GM11168 (cell line): Measurements from ENCODE around the gene SREBF1.

Experiments
- in situ Hi-C: fragments of 300-500 bp; cut with MboI; formaldehyde crosslinking; loops from one replicate; pipeline ENCODE4 v1.12.0; 2022; ENCODE audit warnings: low sequenced_read_pairs; ENCODE audit not compliant: unreplicated experiment

Gene SREBF1

DNA sequence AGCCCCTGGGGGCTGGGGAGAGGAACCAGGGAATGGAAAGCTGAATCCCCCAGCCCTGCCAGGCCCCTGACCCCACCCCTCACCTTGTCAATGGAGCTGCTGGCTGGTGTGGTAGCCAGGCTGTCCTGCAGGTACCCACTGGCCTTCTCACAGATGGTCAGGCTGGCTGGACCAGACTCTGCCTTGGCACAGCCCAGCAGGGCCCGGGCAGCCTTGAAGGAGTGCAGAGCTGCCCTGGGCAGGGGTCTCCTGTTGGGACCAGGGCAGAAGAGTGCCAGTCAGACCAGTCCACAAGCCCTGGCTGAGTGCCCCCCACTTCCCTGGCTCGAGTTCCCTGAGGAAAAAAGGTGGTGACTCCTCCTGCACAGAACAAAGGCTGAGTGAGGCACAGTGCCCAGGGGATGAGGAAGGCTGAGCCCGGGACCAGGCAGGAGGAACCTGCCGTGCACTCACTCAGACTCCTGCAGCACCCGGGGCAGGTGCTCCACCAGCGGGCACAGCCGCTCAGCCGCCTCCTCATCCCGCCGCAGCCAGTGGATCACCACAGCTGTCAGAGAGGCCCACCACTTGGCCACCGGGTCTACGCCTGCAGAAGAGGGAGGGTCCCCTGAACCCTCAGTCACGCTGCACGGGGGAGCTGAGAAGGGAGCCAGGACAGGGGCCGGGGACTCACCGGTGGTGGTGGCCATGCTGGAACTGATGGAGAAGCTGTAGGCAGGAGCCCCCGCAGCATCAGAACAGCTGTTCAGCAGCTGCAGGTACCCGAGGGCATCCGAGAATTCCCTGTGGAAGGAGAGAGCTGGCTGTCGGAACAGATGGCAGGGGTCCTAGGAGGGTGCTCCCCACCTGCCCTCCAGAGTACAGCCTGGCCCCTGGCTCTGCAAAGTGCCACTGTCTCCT lies 22.4 kb downstream of the SREBF1 start:
- in situ Hi-C loops = no loop called here

DNA sequence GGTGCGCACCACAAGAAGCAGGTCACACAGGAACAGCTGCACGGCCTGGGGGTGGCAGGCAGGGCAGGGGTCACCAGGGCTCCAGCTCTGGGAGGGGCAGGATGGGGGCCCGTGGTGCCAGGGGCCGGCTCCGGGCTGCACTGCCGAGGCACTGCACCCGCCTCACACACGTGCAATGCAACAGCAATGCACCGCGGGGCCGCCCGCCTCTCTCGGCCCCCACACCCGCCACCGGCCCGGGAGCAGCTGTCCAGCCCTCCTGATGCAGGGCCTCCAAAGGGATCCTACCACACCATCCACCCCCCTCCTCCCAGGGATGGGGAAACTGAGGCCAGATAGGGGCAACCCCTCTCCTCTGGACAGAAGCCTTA lies 23.1 kb downstream of the SREBF1 start:
- in situ Hi-C loops = no loop called here

- in situ Hi-C loops = no loop called here
These were observed 23.6 kb downstream of the SREBF1 start for GRCh38 chr17:17813055-17813724.

DNA sequence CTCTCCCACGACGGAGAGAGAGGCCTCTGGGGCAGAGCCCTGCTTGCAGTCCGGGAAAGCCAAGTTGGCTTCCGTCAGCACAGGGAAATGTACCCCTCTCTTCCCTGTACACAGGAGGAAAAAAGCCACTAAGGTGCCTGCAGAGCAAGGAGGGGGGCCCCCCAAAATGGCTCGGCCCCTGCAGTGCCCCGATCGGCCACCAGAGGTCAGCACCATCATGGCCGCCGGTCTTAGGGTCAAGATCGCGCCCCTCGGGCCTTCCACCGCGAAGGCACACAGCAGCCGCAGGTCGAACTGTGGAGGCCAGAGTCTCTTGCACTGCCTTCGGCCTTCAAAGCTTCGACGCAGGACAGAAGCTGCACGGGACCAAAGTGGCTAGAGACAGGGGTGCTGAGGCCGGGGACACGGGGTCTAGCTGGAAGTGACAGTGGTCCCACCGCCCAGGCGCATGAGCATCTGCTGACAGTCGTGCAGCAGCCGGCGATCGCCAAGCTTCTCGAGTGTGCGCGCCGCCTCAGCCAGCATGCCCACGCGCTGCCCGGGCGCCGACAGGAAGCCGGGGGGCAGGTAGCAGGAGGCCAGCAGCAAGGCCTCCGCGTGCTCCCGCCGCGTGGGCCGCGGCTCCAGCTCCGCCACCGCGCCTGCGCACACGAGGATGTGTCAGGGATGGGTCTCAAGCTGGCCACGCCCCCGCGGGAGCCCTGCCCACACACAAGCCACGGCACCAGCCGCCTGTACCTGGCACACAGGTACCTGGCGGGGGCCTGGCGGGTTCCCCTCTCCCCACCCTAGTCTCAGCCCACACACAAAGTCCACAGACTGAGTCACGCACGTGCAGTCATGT lies 24.4 kb downstream of the SREBF1 start:
- in situ Hi-C loops = no loop called here

GRCh38 chr17:17811381-17812210 lies 25.2 kb downstream of the SREBF1 start:
- in situ Hi-C loops = no loop called here

GRCh38 chr17:17810895-17811248 lies 25.9 kb downstream of the SREBF1 start:
- in situ Hi-C loops = no loop called here

DNA sequence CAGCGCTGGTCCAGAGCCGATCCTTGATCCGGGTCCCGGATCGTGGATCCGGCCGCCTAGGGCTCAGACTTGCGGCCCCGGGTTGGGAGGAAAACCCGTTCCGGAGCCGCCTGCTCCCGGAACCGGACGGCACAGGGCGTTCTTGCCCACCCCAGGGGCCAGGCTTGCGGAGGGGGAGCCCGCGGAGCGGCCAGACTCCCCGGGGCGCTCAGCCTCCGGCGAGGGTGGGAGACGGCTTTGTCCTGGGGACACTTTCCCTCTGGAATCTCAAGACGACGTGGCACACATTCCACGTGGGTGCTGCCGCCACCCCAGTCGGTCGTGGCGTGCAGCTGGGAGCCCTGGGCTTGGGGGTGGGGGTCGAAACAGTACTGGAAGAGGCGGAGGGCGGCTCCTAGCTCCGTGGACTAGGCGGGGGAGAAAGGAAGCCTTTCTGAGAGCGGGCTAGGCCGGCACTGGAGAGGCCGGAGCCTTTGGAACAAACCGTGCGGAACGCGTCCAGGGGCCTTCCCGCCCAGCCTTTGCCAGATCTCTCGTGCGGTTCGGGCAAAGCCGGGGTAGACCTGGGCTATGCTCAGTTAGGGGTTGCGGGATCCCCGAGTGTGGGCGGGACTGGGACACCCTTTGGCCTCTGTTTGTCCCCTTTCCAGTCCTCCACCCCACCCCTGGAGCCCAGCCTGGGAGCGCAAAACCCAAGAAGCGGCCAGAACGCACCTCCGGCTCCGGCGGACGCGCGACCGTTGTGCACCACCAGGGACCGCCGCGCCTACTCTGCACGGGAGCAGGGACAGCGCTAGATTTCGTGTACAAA lies 26.5 kb downstream of the SREBF1 start:
- in situ Hi-C loops = no loop called here

GRCh38 chr17:17809531-17810083 lies 27.2 kb downstream of the SREBF1 start:
- in situ Hi-C loops = loop anchor here (5.0 kb wide), 1 partner anchor 48 kb away; no protein-coding TSS in a partner anchor

DNA sequence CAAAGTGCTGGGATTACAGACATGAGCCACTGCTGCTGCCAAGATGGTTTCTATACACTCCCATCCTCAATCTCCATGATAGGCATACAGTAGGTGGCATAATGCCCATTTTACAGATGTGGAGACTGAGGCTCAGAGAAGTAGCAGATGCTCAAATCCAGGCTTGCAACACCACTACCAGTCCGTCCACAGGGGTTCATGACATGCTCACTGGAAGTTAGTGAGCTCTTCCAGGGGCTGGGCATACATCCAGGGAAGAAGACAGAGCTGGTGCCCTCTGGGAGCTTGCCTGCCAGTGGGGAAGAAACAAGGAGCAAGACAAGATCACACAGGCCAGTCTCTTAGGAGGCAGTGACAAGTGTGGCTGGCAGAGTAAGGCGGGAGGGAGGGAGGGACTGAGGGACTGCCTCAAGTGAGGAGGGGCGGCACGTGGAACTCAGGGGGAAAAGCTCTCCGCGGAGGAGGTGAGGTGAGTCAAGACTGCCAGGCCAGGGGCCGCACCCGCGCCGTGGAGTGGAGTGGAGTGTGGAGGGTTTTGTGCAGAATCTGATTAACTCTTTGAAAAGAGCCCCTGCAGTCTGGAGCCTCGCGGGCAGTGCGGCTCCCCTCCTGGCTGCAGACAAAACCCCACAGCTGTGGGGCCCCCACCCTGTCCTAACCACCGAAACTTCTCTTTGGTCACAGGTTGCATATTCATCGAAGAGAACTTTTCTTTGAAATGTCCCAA lies 27.9 kb downstream of the SREBF1 start:
- in situ Hi-C loops = loop anchor here (5.0 kb wide), 1 partner anchor 48 kb away; no protein-coding TSS in a partner anchor

DNA sequence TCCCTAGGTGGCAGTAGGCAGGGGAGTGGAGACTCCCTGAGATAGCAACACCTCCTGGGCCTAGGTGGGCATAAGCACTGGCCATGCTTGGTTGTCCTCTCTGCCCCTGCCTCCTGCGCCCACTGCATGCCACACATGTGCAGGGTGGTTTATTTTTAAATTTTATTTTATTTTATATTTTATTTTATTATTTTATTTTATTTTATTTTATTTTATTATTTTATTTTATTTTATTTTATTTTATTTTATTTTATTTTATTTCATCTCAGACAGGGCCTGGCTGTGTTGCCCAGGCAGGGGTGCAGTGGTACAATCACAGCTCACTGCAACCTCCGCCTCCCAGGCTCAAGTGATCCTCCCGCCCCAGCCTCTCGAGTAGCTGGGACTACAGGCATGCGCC lies 28.6 kb downstream of the SREBF1 start:
- in situ Hi-C loops = loop anchor here (5.0 kb wide), 1 partner anchor 49 kb away; no protein-coding TSS in a partner anchor

GRCh38 chr17:17807440-17807839 lies 29.3 kb downstream of the SREBF1 start:
- in situ Hi-C loops = loop anchor here (5.0 kb wide), 1 partner anchor 50 kb away; no protein-coding TSS in a partner anchor

DNA sequence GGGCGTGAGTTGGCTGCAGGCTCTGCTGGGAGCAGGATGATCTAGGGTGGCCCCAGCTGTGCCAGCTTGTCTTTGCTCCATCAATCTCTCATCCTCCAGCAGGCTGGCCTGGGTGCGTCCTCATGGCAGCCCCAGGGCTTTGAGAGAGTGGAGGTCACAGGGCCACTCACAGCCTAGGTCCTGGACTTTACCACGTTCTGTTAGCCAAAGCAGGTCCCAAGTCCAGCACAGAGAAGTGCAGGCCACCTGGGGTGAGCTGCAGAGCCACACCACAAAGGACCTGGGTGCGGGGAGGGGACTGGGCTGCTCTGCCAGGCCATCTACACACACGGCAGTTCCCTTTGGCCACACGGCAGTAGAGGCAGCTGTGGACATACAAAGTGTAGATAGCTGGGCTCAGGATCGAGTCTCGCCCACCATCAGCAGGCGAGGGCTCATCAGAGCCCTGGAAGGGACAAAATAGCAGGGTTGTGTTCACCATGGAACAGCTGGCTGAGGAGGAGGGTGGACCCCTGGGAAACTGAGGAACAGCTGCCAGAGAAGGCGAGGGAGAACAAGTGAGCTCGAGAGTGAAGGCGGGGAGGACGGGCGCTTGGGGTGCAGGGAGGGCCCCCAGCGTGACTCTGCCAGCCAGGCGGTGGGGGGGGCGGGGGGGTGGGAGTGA lies 30.0 kb downstream of the SREBF1 start:
- in situ Hi-C loops = loop anchor here (5.0 kb wide), 1 partner anchor 51 kb away; no protein-coding TSS in a partner anchor

DNA sequence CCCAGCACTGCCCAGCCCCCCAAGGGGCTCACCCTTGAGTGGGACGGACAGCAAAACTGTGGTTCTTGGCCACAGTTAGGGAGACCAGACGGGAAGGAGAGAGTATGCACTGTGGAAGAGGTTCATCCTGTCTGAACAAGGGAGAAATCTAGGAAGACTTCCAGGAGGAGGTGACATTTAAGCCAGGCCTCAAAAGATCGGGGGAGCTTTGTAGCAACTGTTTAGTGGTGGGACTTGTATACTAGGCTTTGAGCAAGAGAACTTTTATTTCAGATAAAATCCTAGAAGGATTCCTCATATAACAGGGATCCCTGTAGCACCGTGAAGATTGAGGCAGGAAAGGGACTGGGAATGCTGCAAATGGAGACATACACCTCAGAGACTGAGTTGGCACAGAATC lies 30.8 kb downstream of the SREBF1 start:
- in situ Hi-C loops = loop anchor here (5.0 kb wide), 1 partner anchor 51 kb away; no protein-coding TSS in a partner anchor

DNA sequence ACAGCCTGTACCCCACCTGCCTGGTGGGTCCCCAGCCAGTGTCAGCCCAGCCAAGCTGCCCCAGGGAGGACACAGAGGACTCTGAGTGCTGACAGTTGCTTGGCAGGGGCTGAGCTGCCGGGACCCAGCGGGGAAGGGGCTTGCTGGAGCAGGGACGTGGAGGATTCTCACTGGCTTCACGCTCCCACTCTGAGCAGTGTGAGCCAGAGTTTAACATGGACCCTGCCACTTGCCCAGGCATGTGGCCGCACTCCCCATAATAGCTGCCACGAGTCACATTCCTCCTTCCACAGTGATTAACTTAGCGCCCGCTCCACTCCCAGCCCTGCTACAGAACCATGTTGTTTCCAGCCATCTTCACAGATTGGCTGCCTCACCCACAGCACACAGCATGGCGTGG lies 31.2 kb downstream of the SREBF1 start:
- in situ Hi-C loops = loop anchor here (5.0 kb wide), 1 partner anchor 52 kb away; no protein-coding TSS in a partner anchor

GRCh38 chr17:17804007-17804406 lies 32.8 kb downstream of the SREBF1 start:
- in situ Hi-C loops = no loop called here

DNA sequence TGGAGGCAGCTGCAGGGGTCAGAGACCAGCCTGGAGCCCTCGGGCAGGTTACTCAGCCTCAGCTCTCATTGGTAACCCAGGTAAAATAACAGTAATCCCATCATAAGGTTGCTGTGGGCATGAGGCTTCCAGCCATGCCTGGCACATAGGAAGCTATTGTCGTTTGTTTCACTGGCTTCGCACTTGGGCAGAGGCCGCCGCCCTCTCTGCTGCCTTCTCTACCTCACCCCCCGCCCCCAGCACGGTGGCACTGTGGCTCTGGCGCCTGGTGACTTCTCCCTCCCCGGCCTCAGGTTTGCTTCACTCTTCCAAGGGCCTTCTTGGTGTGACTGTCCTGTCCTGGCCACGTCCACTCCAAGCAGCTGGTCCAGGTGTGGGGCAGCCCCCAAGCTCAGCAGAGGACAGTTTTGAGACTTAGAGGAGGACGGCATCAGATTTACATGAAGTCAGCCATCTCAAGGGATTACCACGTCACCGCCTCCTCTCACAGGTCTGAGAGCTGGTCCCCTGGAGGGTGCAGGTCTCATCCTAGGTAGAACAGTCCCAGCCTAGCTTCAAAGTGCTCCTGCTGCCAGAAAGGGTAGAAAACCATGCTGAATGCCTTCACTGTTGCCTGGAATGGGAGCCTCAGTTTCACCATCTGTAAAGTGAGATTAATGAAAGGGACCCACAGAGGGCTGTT lies 34.8 kb downstream of the SREBF1 start:
- in situ Hi-C loops = no loop called here
